K562 (cell line): ENCODE measurements around the gene RPL28. TPM values are rescaled to one million over a fixed set of nuclear protein-coding genes. Genes with fewer than 3 reads are reported as not detected.

Source experiments
- BRCA1 ChIP-seq, 2 experiments: fragments of 450-650 bp in 1 of 2; sonication (generic) in 1 of 2; formaldehyde crosslinking in 1 of 2; IDR thresholded peaks; 2 replicates each; pipeline versions ENCODE4 v1.5.0 to v1.6.1; 2017 to 2020; ENCODE audit warnings: mild to moderate bottlenecking in 1 of 2, missing genetic modification reagents in 1 of 2
- CC2D1A ChIP-seq: fragments of 450-650 bp; IDR thresholded peaks from 2 replicates; pipeline ENCODE4 v1.6.1; 2017; ENCODE audit warnings: mild to moderate bottlenecking
- CREB3L1 ChIP-seq: fragments of 450-650 bp; IDR thresholded peaks from 2 replicates; pipeline ENCODE4 v1.6.1; 2014; ENCODE audit warnings: low read depth, mild to moderate bottlenecking, moderate library complexity, borderline replicate concordance
- HCFC1 ChIP-seq: IDR thresholded peaks from 2 replicates; pipeline ENCODE4 v1.6.1; 2012; ENCODE audit warnings: low read depth, low read length, improper control_type of control experiment
- KAT2B ChIP-seq: IDR thresholded peaks from one replicate; pipeline ENCODE4 v1.6.1; 2012; ENCODE audit warnings: low read depth, mild to moderate bottlenecking, control low read depth, inconsistent platforms, low read length, moderate library complexity
- KAT7 ChIP-seq: sonication (generic); formaldehyde crosslinking; IDR thresholded peaks from 2 replicates; pipeline ENCODE4 v1.8.0; 2022; ENCODE audit warnings: missing genetic modification reagents, mild to moderate bottlenecking, borderline replicate concordance
- KDM1A ChIP-seq, 2 experiments: fragments of 450-650 bp; IDR thresholded peaks; 2 replicates each; pipeline ENCODE4 v1.6.1; 2016; ENCODE audit warnings: mild to moderate bottlenecking in 2 of 2
- MYBL2 ChIP-seq, 2 experiments: fragments of 450-650 bp in 1 of 2; sonication (generic) in 1 of 2; formaldehyde crosslinking in 1 of 2; IDR thresholded peaks; 2 replicates each; pipeline versions ENCODE4 v1.6.1 to v1.8.1; 2017 to 2022; ENCODE audit warnings: borderline replicate concordance in 1 of 2, inconsistent platforms in 1 of 2, low read depth in 1 of 2, mild to moderate bottlenecking in 1 of 2, missing genetic modification reagents in 1 of 2, moderate library complexity in 1 of 2
- NR2C2 ChIP-seq, 2 experiments: fragments of 200-800 bp in 1 of 2; sonication (Bioruptor generic) in 1 of 2; sonication (generic) in 1 of 2; formaldehyde crosslinking in 1 of 2; IDR thresholded peaks; 2 replicates each; pipeline versions ENCODE4 v1.6.1 to v1.8.0; 2016 to 2022; ENCODE audit warnings: mild to moderate bottlenecking in 1 of 2, missing compliant biosample characterization in 1 of 2, missing genetic modification characterization in 1 of 2, missing genetic modification reagents in 1 of 2
- NRF1 ChIP-seq, 2 experiments: fragments of 450-650 bp; IDR thresholded peaks in 1 of 2; conservative IDR thresholded peaks in 1 of 2; 2 replicates each; pipeline ENCODE4 v1.6.1; 2014; ENCODE audit warnings: mild to moderate bottlenecking in 2 of 2
- POLR2AphosphoS2 ChIP-seq: IDR thresholded peaks from 2 replicates; pipeline ENCODE4 v1.6.1; 2012; ENCODE audit warnings: low read length, improper control_type of control experiment
- POLR2AphosphoS5 ChIP-seq: IDR thresholded peaks from 2 replicates; pipeline ENCODE4 v1.6.1; 2011; ENCODE audit warnings: mild to moderate bottlenecking, low read depth, low read length, moderate library complexity; ENCODE audit not compliant: control insufficient read depth, insufficient read depth
- RBM15 ChIP-seq: fragments of 200-400 bp; formaldehyde crosslinking; IDR thresholded peaks from 2 replicates; pipeline ENCODE4 v1.6.1; 2018; ENCODE audit warnings: mild to moderate bottlenecking, low read length, moderate library complexity; ENCODE audit not compliant: insufficient read depth
- RFX7 ChIP-seq: fragments of 250-450 bp; sonication (Bioruptor Pico); IDR thresholded peaks from 2 replicates; pipeline ENCODE4 v1.5.1; 2021; ENCODE audit warnings: mild to moderate bottlenecking
- SETDB1 ChIP-seq: IDR thresholded peaks from one replicate; pipeline ENCODE4 v1.6.1; 2012; ENCODE audit warnings: low read length, control low read depth, inconsistent platforms
- SIN3A ChIP-seq, 2 experiments: fragments of 150-350 bp in 1 of 2; IDR thresholded peaks; 2 replicates each; pipeline ENCODE4 v1.6.1; 2011 to 2016; ENCODE audit warnings: borderline replicate concordance in 2 of 2, low read depth in 2 of 2, low read length in 2 of 2, mild to moderate bottlenecking in 2 of 2, moderate library complexity in 2 of 2; ENCODE audit not compliant: control insufficient read depth in 1 of 2
- THRB ChIP-seq: fragments of 450-650 bp; formaldehyde crosslinking; conservative IDR thresholded peaks from 2 replicates; pipeline ENCODE4 v1.4.0; 2022; ENCODE audit warnings: mild to moderate bottlenecking, missing genetic modification characterization
- ZBTB26 ChIP-seq: fragments of 450-650 bp; formaldehyde crosslinking; IDR thresholded peaks from 2 replicates; pipeline ENCODE4 v1.4.0; 2022; ENCODE audit warnings: missing genetic modification characterization
- ZFP30 ChIP-seq: fragments of 250-450 bp; sonication (Bioruptor Pico); IDR thresholded peaks from 2 replicates; pipeline ENCODE4 v1.8.0; 2022; ENCODE audit warnings: moderate library complexity, mild to moderate bottlenecking, inconsistent platforms, borderline replicate concordance
- ZFX ChIP-seq: sonication (generic); formaldehyde crosslinking; IDR thresholded peaks from 2 replicates; pipeline ENCODE4 v1.8.0; 2022; ENCODE audit warnings: mild to moderate bottlenecking, missing genetic modification reagents, moderate library complexity
- ZNF3 ChIP-seq: fragments of 250-450 bp; sonication (Bioruptor Pico); IDR thresholded peaks from 2 replicates; pipeline ENCODE4 v1.5.0; 2021; ENCODE audit warnings: mild to moderate bottlenecking, moderate library complexity
- ZNF551 ChIP-seq: fragments of 250-450 bp; sonication (Bioruptor Pico); IDR thresholded peaks from 2 replicates; pipeline ENCODE4 v1.5.0; 2021; ENCODE audit warnings: mild to moderate bottlenecking, moderate library complexity
- polyA plus RNA-seq, 8 experiments: library from polyadenylated mRNA; depleted of rRNA in 4 of 8; stranded (reverse) in 5 of 8; unstranded in 3 of 8; fragments of >200 nt; fragmentation: Nextera tagmentation in 2 of 8; fragmentation: Illumina TruSeq in 1 of 8; extraction: Ambion mirVana in 2 of 8; extraction: Trizol in 1 of 8; gene quantifications; 2 replicates each; pipeline versions ENCODE4 v1.2.1 to v1.2.3, GENCODE V29; 2011 to 2014; ENCODE audit warnings: inconsistent platforms in 1 of 8, missing spikeins in 1 of 8
- total RNA-seq, 7 experiments: library from RNA; depleted of rRNA in 6 of 7; stranded (reverse); fragments of >200 nt in 6 of 7; fragmentation: Illumina TruSeq in 2 of 7; extraction: Trizol in 2 of 7; gene quantifications; 2 replicates each; pipeline versions ENCODE4 v1.2.1 to v1.2.3, GENCODE V29; 2011 to 2021; ENCODE audit warnings: low replicate concordance in 1 of 7

The RPL28 gene
- total and polyA plus RNA-seq, 9 of the 15 experiments (the other 6 are each of a cell fraction or from before 2014, with no cell fraction given): 124 to 3,106 (median 622) TPM

- TF ChIP-seq BRCA1 (IDR thresholded peaks at IDR 0.05) (no peak), BRCA1 (CRISPR knock-in tag; IDR thresholded peaks at IDR 0.05) (0 out of 2 replicates have a peak, but pooled peaks have one; percentile 29), KAT2B (no peak), ZNF551 (no peak), NR2C2 (CRISPR knock-in tag; IDR thresholded peaks at IDR 0.05) (0 out of 2 replicates have a peak, but pooled peaks have one; percentile 42), NR2C2 (tag; IDR thresholded peaks at IDR 0.05) (no peak), HCFC1 (no peak), POLR2AphosphoS5 (0 out of 2 replicates have a peak, but pooled peaks have one; percentile 1), ZNF3 (CRISPR knock-in tag) (no peak), CC2D1A (no peak), NRF1 (conservative IDR thresholded peaks at IDR 0.05 in 1 of 2, IDR thresholded peaks at IDR 0.05 in 1 of 2) (peak in 1 of 2 experiments; percentile 24; a peak in 1 of 4 replicates), ZFX (CRISPR knock-in tag) (0 out of 2 replicates have a peak, but pooled peaks have one; percentile 24), CREB3L1 (no peak), SETDB1 (no peak), ZFP30 (CRISPR knock-in tag) (no peak), KDM1A (IDR thresholded peaks at IDR 0.05) (no peak), ZBTB26 (CRISPR knock-in tag) (no peak), POLR2AphosphoS2 (no peak), RBM15 (no peak), THRB (no peak), SIN3A (IDR thresholded peaks at IDR 0.05; ENCODE audit: borderline replicate concordance in 2 of 2, control insufficient read depth in 1 of 2, low read depth in 2 of 2, low read length in 2 of 2) (0 out of 4 replicates have a peak, but pooled peaks of 1 of the 2 experiments have one; percentile 22), RFX7 (CRISPR knock-in tag) (no peak), MYBL2 (IDR thresholded peaks at IDR 0.05; ENCODE audit: low read depth) (no peak), MYBL2 (CRISPR knock-in tag; IDR thresholded peaks at IDR 0.05; ENCODE audit: borderline replicate concordance) (no peak), KAT7 (CRISPR knock-in tag) (no peak)
Observed at GRCh38 chr19:55387736-55388497, 2.2 kb downstream of the RPL28 start (continued).
